Nephron progenitor cell (in vitro differentiated cells): ENCODE results near the gene CARMIL1.

Source experiments
- DNase-seq: peaks from one replicate; pipeline ENCODE4 v3.0.0; 2021
- H3K27ac Mint-ChIP-seq: 2 replicates; pipeline ENCODE4 v1.8.0; 2021; ENCODE audit warnings: mild to moderate bottlenecking, moderate library complexity, mixed read lengths
- H3K27me3 Mint-ChIP-seq: 2 replicates; pipeline ENCODE4 v1.8.0; 2021; ENCODE audit warnings: mild to moderate bottlenecking, low read depth, mixed read lengths; ENCODE audit not compliant: poor library complexity
- H3K36me3 Mint-ChIP-seq: 2 replicates; pipeline ENCODE4 v1.8.0; 2021; ENCODE audit warnings: low read depth, mixed read lengths
- H3K4me1 Mint-ChIP-seq: 2 replicates; pipeline ENCODE4 v1.8.0; 2021; ENCODE audit warnings: mixed read lengths
- H3K4me3 Mint-ChIP-seq: 2 replicates; pipeline ENCODE4 v1.8.0; 2021; ENCODE audit warnings: mild to moderate bottlenecking, moderate library complexity, mixed read lengths
- H3K9me3 Mint-ChIP-seq: 2 replicates; pipeline ENCODE4 v1.8.0; 2021; ENCODE audit warnings: mild to moderate bottlenecking, moderate library complexity, mixed read lengths
- TF ChIP-seq, protein P1 (sequence below): fragments of 200-600 bp; sonication (generic); IDR thresholded peaks from 2 replicates; pipeline ENCODE4 v1.5.0; 2021; ENCODE audit warnings: antibody characterized with exemption

Gene CARMIL1

GRCh38 chr6:25403150-25403549 lies 124.0 kb downstream of the CARMIL1 start:
- Mint-ChIP-seq H3K27me3 (no peaks in the 10 kb centered on the region), H3K27ac (no peak overlapping the region), H3K4me1 (no peaks in the 10 kb centered on the region), H3K4me3 (no peak overlapping the region), H3K36me3 (no peaks in the 10 kb centered on the region), H3K9me3 (no peaks in the 10 kb centered on the region)
- DNase-seq = no peak
- TF ChIP-seq, protein P1, sequence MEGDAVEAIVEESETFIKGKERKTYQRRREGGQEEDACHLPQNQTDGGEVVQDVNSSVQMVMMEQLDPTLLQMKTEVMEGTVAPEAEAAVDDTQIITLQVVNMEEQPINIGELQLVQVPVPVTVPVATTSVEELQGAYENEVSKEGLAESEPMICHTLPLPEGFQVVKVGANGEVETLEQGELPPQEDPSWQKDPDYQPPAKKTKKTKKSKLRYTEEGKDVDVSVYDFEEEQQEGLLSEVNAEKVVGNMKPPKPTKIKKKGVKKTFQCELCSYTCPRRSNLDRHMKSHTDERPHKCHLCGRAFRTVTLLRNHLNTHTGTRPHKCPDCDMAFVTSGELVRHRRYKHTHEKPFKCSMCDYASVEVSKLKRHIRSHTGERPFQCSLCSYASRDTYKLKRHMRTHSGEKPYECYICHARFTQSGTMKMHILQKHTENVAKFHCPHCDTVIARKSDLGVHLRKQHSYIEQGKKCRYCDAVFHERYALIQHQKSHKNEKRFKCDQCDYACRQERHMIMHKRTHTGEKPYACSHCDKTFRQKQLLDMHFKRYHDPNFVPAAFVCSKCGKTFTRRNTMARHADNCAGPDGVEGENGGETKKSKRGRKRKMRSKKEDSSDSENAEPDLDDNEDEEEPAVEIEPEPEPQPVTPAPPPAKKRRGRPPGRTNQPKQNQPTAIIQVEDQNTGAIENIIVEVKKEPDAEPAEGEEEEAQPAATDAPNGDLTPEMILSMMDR = no peak

GRCh38 chr6:25404091-25404490 lies 124.9 kb downstream of the CARMIL1 start:
- H3K27ac Mint-ChIP-seq = no peak overlapping the region
- no peaks in the 10 kb centered on the region for H3K36me3 Mint-ChIP-seq
- no peaks in the 10 kb centered on the region for H3K9me3 Mint-ChIP-seq
- H3K4me3 Mint-ChIP-seq = no peak overlapping the region
- TF ChIP-seq, protein P1 = no peak
- H3K27me3 Mint-ChIP-seq = no peaks in the 10 kb centered on the region
- no peak for DNase-seq
- H3K4me1 Mint-ChIP-seq = no peaks in the 10 kb centered on the region

DNA sequence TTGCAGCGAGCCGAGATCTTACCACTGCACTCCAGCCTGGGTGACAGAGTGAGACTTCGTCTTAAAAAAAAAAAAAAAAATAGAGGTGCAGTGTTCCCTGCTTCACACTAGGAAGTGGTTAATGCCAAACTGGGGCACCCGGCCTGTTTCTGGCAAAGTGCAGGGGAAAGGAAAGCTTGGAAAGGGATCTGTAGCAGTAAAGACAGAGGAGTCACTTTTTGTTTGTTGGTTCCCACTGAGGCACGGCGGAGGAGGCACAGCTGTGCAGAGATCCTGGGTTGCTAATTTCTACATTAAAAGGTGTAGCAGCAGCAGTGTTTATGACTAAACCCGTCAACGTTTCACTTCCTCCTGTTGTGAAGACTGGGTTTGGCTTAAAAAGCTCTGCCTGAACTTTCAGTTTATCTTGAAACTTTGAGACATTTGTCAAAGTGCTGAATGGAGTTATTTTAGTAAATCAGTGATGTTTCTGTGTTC lies 125.6 kb downstream of the CARMIL1 start:
- TF ChIP-seq, protein P1 = no peak
- H3K9me3 Mint-ChIP-seq = no peaks in the 10 kb centered on the region
- no peak overlapping the region for H3K27ac Mint-ChIP-seq
- DNase-seq = no peak
- no peaks in the 10 kb centered on the region for H3K36me3 Mint-ChIP-seq
- H3K4me3 Mint-ChIP-seq = no peak overlapping the region
- H3K27me3 Mint-ChIP-seq = no peaks in the 10 kb centered on the region
- H3K4me1 Mint-ChIP-seq = no peaks in the 10 kb centered on the region

DNA sequence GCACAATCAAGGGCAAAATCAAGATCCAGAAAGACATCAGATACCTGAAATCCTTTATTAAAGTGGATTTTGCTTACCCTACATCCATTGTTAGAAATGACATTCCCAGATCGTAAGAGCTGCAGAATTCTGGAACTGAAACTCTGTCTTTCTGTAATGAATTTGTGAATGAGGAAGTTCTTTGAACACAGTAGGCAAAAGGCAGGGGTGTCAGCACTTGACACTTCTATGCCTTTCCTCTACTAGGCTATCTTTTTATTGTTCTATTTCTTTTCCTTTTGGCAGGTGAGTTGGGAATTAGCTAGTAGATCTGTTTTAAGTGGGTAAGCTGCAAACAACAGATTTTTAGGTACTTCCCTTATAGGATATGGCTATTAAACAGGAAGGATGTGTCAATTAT lies 126.3 kb downstream of the CARMIL1 start:
- Mint-ChIP-seq H3K4me3 (no peak overlapping the region), H3K27me3 (peaks cover 4% of the 10 kb centered on the region), H3K36me3 (no peaks in the 10 kb centered on the region), H3K9me3 (no peaks in the 10 kb centered on the region), H3K27ac (no peak overlapping the region), H3K4me1 (no peaks in the 10 kb centered on the region)
- TF ChIP-seq, protein P1 = no peak
- no peak for DNase-seq

- H3K4me1 Mint-ChIP-seq = no peaks in the 10 kb centered on the region
- H3K27ac Mint-ChIP-seq = no peak overlapping the region
- TF ChIP-seq, protein P1 = no peak
- no peaks in the 10 kb centered on the region for H3K9me3 Mint-ChIP-seq
- H3K4me3 Mint-ChIP-seq = no peak overlapping the region
- no peak for DNase-seq
- no peaks in the 10 kb centered on the region for H3K36me3 Mint-ChIP-seq
- H3K27me3 Mint-ChIP-seq = peaks cover 4% of the 10 kb centered on the region
Measured at GRCh38 chr6:25407431-25407830, 128.3 kb downstream of the CARMIL1 start.

DNA sequence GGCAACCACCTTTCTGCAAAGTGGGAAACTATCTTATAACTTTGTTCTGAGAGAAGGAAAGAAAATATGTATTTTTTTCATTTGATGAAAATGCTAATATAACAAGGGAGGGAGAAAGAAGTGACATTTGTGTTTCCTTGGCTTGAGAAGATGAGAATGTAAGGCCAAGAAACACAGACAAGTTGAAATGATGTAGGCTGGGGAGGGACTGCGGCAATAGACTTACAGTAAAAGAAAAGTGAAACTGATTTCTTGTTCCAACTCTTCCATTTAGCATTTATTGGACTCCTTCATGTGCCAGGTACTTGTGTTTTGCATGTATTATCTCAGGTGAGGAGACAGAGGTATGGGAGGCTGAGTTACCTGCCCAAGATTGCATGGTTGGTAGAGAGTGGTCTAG lies 130.9 kb downstream of the CARMIL1 start:
- Mint-ChIP-seq H3K27ac (no peak overlapping the region), H3K4me3 (no peak overlapping the region), H3K4me1 (peaks cover 22% of the 10 kb centered on the region), H3K36me3 (no peaks in the 10 kb centered on the region), H3K27me3 (peaks cover 4% of the 10 kb centered on the region), H3K9me3 (no peaks in the 10 kb centered on the region)
- TF ChIP-seq, protein P1 = no peak
- DNase-seq = no peak
